Measurements from ENCODE around the gene ABCG8. TPM values are rescaled to one million over a fixed set of nuclear protein-coding genes. Genes with fewer than 3 reads are reported as not detected.

The ABCG8 gene
- total and polyA plus RNA-seq, 11 donors: 0.07 TPM; not detected in 10

DNA sequence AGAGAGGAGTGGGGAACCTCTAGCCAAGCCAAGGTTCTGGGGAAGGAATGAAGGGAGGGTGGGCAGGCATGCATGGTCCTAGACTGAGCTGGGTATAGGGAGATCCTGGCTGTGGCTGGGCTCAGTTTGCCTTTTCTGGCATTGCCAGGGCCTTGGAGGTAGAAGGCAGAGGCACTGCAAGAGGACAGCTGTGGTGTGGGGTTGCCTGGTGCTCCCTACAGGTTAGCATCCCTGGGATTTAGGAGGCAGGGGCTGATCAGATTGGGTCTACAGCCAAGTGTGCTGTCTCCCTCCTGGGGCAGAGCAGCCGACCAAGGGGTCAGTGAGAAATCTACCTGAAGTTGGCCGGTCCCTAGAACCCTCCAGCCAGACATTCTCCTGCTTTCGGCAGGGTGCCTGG is 15.9 kb downstream of the ABCG8 start:
- Histone ChIP-seq H3K27me3 (peaks cover 0 to 74% (median 18%) of the 10 kb centered on the region in 9 donors), H3K27ac (no peak overlapping the region), H3K36me3 (no peaks in the 10 kb centered on the region), H3K4me3 (no peak overlapping the region), H3K4me1 (no peaks in the 10 kb centered on the region), H3K9me3 (no peaks in the 10 kb centered on the region)
- WGBS, 4 donors: 72 to 88% (median 80%) methylated on average over 3 of the region's 3 CpGs
- intact Hi-C loops (cut with DNase I): no loop called here
- TF ChIP-seq POLR2A (IDR thresholded peaks at IDR 0.05): no peak
- TF ChIP-seq, protein P1, sequence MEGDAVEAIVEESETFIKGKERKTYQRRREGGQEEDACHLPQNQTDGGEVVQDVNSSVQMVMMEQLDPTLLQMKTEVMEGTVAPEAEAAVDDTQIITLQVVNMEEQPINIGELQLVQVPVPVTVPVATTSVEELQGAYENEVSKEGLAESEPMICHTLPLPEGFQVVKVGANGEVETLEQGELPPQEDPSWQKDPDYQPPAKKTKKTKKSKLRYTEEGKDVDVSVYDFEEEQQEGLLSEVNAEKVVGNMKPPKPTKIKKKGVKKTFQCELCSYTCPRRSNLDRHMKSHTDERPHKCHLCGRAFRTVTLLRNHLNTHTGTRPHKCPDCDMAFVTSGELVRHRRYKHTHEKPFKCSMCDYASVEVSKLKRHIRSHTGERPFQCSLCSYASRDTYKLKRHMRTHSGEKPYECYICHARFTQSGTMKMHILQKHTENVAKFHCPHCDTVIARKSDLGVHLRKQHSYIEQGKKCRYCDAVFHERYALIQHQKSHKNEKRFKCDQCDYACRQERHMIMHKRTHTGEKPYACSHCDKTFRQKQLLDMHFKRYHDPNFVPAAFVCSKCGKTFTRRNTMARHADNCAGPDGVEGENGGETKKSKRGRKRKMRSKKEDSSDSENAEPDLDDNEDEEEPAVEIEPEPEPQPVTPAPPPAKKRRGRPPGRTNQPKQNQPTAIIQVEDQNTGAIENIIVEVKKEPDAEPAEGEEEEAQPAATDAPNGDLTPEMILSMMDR (IDR thresholded peaks at IDR 0.05): no peak
- DNase-seq: no peak
- no peak for ATAC-seq

DNA sequence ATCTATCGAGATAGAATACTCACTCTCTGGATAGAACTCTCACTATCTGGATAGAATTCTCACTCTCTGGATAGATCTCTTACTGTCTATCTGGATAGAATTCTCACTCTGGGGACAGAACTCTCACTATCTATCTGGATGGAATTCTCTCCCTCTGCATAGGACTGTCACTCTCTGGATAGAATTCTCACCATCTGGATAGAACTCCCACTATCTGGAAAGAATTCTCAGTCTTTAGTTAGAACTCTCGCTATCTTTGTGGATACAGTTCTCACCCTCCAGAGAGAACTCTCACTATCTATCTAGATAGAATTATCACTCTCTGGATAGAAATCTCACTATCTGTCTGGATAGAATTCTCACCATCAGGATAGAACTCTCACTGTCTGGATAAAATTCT is 16.5 kb downstream of the ABCG8 start:
- WGBS, 4 donors: 71 to 90% (median 73%) methylated on average over 2 of the region's 2 CpGs
- ATAC-seq (no peak), DNase-seq (no peak)
- no peaks in the 10 kb centered on the region for H3K4me1 ChIP-seq
- no peak overlapping the region for H3K4me3 ChIP-seq
- H3K9me3 ChIP-seq: no peaks in the 10 kb centered on the region
- H3K36me3 ChIP-seq: no peaks in the 10 kb centered on the region
- intact Hi-C loops (cut with DNase I): no loop called here
- H3K27me3 ChIP-seq: peaks cover 0 to 79% (median 18%) of the 10 kb centered on the region in 9 donors
- no peak overlapping the region for H3K27ac ChIP-seq
- TF ChIP-seq, protein P1 (IDR thresholded peaks at IDR 0.05): no peak
- no peak for TF ChIP-seq POLR2A (IDR thresholded peaks at IDR 0.05)

DNA sequence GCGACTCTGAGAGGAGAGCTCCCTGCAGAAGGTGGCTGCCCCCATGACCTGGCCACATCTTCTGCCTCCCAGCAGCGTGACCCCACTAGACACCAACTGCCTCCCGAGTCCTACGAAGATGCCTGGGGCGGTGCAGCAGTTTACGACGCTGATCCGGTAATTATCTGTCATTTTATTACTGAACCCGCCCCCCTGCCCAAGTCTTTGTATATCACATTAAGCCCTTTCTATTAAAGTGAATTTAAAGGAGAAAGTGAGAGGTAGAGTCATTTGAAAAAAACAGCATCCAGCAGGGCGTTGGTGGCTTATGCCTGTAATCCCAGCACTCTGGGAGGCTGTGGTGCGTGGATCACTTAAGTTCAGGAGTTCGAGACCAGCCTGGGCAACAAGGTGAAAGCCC is 33.4 kb downstream of the ABCG8 start:
- no peak for TF ChIP-seq POLR2A (IDR thresholded peaks at IDR 0.05)
- TF ChIP-seq, protein P1 (IDR thresholded peaks at IDR 0.05): no peak
- H3K4me3 ChIP-seq: no peak overlapping the region
- peaks cover 0 to 10% (median 0%) of the 10 kb centered on the region in 9 donors for H3K27me3 ChIP-seq
- H3K4me1 ChIP-seq: no peaks in the 10 kb centered on the region
- intact Hi-C loops (cut with DNase I): loop anchor here in 2 of 10 donors (10.0 kb wide), 1 partner anchor 257 kb away; no protein-coding TSS in a partner anchor
- ATAC-seq (no peak), DNase-seq (no peak)
- no peaks in the 10 kb centered on the region for H3K9me3 ChIP-seq
- no peak overlapping the region for H3K27ac ChIP-seq
- WGBS, 4 donors: 80 to 90% (median 84%) methylated on average over 12 of the region's 12 CpGs
- H3K36me3 ChIP-seq: no peaks in the 10 kb centered on the region

DNA sequence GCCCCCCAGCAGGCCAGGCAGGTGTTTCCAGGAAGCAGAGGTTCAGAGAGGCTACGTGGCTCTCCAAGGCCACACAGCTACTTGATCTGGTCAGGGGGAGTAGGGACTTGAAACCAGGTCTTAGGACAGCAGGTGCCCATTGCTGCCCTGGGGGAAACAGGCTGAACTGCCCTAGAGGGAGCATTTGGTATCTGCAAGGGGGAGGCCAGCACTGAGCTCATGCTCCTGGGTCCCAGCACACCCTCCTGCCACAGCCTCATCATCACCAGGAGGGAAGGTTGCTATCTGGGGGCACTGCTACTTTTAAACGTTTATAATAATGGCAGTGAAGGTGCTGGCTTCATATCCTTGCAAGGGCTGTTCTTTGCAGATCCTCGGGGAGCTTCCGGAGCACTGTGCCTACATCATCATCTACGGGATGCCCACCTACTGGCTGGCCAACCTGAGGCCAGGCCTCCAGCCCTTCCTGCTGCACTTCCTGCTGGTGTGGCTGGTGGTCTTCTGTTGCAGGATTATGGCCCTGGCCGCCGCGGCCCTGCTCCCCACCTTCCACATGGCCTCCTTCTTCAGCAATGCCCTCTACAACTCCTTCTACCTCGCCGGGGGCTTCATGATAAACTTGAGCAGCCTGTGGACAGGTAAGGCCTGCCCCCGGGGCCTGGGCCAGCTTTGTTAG is 36.1 kb downstream of the ABCG8 start:
- TF ChIP-seq, protein P1 (IDR thresholded peaks at IDR 0.05): no peak
- TF ChIP-seq POLR2A (IDR thresholded peaks at IDR 0.05): no peak
- Histone ChIP-seq H3K36me3 (no peaks in the 10 kb centered on the region), H3K27ac (no peak overlapping the region), H3K4me1 (peaks cover 0 to 4% (median 0%) of the 10 kb centered on the region in 12 donors), H3K4me3 (no peak overlapping the region), H3K9me3 (no peaks in the 10 kb centered on the region), H3K27me3 (peaks cover 0 to 8% (median 0%) of the 10 kb centered on the region in 9 donors)
- DNase-seq (no peak), ATAC-seq (no peak)
- WGBS, 4 donors: 78 to 82% (median 80%) methylated on average over 10 to 11 of the region's 11 CpGs
- intact Hi-C loops (cut with DNase I): loop anchor here in 2 of 10 donors (10.0 kb wide), 1 partner anchor 260 kb away; no protein-coding TSS in a partner anchor
